ENCODE data around the gene NEIL3.

GRCh38 chr4:177297785-177298391 lies 11.8 kb upstream of the NEIL3 start:
- TF ChIP-seq CTCF (optimal IDR thresholded peaks at IDR 0.05 in 1 of 3, IDR thresholded peaks at IDR 0.05 in 1 of 3, conservative IDR thresholded peaks at IDR 0.05 in 1 of 3; ENCODE audit: extremely low read depth in 1 of 3, insufficient read depth in 2 of 3, low read length in 3 of 3) (no peak), EZH2 (IDR thresholded peaks at IDR 0.05; ENCODE audit: low read length) (no peak)

Data from keratinocyte (primary cell).